DOHH2 (cell line): ENCODE data around the gene FFAR4.

ENCODE experiments used
- EZH2phosphoT487 ChIP-seq: fragments of 200-600 bp; sonication (generic); IDR thresholded peaks from 2 replicates; pipeline ENCODE4 v1.6.1; 2017; ENCODE audit warnings: borderline replicate concordance, mild to moderate bottlenecking, antibody characterized with exemption, low read length, moderate library complexity, mixed read lengths
- TF ChIP-seq, protein P1 (sequence below): fragments of 200-600 bp; sonication (generic); IDR thresholded peaks from one replicate; pipeline ENCODE4 v1.5.1; 2014; ENCODE audit warnings: antibody characterized with exemption, mild to moderate bottlenecking, low read depth, low read length; ENCODE audit not compliant: poor library complexity, severe bottlenecking

DNA sequence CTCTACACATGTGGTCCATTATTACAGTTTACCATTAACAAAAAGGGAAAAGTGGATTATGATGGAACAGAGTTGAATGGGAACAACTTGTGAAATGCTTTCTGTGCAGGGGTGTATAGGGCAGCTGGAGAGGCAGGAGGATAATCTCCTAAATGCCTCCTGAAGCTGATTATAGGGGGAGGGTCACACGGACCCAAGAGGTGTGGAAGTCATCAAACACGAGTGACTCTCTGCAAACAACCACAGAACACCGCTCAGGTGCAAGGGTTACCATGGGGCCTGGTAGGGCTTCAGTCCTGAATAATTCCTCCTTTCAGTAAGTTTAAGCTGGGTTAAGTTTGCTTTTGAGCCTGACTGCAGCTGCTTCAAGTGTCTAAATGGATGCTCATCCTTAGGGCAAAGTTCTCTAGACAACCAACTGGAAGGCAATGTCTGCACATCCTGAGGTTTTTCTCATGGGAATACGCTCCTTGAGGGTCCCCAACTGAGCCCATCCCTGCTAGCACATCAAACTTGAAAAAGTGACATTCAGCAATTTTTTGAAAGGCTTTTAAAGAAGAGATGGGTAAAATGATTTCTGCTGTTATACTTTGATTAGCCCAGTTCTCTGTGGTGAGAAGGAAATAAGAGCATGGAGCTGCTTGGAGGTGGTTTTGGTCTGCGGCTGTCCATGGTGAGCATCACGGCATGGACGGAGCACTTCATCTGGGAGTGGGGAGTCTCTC, 47.8 kb downstream of the FFAR4 start:
- TF ChIP-seq, protein P1, sequence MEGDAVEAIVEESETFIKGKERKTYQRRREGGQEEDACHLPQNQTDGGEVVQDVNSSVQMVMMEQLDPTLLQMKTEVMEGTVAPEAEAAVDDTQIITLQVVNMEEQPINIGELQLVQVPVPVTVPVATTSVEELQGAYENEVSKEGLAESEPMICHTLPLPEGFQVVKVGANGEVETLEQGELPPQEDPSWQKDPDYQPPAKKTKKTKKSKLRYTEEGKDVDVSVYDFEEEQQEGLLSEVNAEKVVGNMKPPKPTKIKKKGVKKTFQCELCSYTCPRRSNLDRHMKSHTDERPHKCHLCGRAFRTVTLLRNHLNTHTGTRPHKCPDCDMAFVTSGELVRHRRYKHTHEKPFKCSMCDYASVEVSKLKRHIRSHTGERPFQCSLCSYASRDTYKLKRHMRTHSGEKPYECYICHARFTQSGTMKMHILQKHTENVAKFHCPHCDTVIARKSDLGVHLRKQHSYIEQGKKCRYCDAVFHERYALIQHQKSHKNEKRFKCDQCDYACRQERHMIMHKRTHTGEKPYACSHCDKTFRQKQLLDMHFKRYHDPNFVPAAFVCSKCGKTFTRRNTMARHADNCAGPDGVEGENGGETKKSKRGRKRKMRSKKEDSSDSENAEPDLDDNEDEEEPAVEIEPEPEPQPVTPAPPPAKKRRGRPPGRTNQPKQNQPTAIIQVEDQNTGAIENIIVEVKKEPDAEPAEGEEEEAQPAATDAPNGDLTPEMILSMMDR = no peak
- no peak for TF ChIP-seq EZH2phosphoT487
